ENCODE results near the gene ACACB.

DNA sequence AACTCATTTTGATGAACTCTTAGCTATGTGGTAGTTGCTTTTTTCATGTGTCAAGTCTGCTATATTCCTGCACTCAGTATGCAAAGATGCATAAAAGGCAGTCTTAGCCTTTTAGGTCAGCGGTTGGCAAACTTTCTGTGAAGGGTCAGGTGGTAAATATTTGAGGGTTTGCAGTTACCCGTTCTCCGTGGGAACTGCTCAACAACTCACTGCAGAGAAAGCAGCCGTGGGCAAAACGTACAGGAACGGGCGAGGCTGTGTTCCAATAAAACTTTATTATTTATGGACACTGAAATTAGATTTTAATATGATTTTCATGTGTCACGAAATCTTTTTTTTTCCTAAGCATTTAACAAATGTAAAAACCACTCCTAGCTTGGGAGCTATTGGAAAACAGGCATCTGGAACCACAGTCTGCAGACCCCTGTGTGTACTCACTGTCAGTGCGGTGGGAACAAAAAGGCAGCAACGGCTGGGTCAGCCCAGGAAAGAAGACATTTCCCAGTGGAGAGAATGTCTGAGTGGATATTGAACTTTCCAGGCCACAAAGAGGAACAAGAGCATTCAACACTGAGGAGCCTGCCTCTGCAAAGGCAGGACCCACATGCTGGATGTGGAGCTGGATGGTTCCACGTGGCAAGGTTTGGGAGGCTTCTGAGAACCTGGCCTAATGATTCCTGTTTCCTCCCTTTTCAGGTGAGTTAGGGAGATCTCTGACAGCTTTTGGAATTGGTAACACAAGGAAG, 3.5 kb upstream of the ACACB start:
- no peak for TF ChIP-seq SPI1 (IDR thresholded peaks at IDR 0.05; ENCODE audit: low read depth, low read length)
- TF ChIP-seq POLR2AphosphoS5 (IDR thresholded peaks at IDR 0.05; ENCODE audit: low read depth, low read length), result no peak
- TF ChIP-seq TAF1 (IDR thresholded peaks at IDR 0.05; ENCODE audit: low read depth, low read length), result no peak
- no peak for TF ChIP-seq POLR2A (IDR thresholded peaks at IDR 0.05; ENCODE audit: low read depth, low read length)
- no peak for TF ChIP-seq PAX5 (IDR thresholded peaks at IDR 0.05; ENCODE audit: insufficient read depth, low read length, severe bottlenecking)
- no peak for TF ChIP-seq POU2F2 (IDR thresholded peaks at IDR 0.05; ENCODE audit: low read depth, low read length)
